ENCODE data around the gene DZIP1L.

Gene DZIP1L

GRCh38 chr3:138066383-138066782, 49.0 kb downstream of the DZIP1L start:
- DNase-seq, result no peak

DNA sequence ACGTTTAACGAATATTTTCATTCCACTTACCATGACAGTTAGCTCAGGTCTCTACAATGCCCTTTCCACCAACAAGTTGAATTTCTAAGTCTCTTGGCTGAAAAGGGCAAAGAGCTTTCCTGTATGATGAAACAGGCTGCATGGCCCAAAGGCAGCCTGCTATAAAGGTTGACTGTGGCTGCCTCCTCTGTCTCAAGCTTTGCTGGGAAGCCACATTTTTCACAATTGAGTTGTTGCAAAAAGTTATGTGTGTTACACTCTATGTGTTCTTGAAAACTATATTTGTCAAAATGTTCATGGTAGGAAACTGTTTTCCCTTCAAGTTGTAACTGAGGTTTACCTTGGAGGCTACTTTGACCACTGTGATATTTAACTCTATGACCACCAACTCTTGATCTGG, 49.5 kb downstream of the DZIP1L start:
- DNase-seq, result no peak

GRCh38 chr3:138063416-138063815, 52.0 kb downstream of the DZIP1L start:
- no peak for DNase-seq

DNA sequence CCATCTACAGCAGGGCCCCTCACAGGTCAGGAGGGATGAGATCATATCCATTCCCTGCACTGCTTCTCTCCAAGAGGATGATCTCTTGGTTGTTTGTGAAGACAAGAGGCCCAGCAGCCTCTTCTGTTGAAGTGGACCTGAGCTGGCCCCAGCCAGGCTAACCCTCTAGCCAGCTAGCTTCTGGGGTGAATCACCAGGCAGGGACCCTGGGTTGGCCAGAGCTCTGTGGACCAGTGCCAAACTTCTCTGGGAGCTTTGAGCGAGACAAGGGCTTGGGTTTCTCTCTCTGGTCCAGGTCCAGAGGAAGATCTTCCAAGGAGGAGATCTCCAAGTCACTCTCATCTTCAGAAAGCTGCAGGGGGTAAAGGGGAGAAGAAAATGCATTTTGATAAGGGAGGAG, 52.8 kb downstream of the DZIP1L start:
- peak; percentile 75 for DNase-seq

DNA sequence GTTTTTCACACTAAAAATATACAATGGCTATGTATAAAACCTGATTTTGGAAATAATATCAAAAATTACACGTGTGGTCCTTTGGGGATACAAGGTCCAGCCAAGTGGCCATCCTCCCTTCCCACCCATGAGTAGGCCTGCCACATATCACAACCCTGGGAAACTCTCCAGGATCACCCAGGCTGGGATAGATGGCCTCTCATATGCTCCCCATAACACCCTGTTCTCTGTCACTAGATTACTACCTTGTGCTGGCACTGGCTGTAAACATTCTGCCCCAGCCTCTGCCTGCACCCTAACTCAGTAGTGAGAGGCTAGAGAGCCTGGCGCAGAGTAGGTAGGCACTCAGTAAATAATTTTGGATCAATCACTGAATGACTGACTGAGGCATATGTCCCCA, 53.4 kb downstream of the DZIP1L start:
- DNase-seq, result no peak

GRCh38 chr3:138060792-138061191, 54.6 kb downstream of the DZIP1L start:
- no peak for DNase-seq

- no peak for DNase-seq
These were observed 56.1 kb downstream of the DZIP1L start for GRCh38 chr3:138059261-138059660.

- no peak for DNase-seq
These were observed 58.0 kb downstream of the DZIP1L start for GRCh38 chr3:138057384-138057783.

DNA sequence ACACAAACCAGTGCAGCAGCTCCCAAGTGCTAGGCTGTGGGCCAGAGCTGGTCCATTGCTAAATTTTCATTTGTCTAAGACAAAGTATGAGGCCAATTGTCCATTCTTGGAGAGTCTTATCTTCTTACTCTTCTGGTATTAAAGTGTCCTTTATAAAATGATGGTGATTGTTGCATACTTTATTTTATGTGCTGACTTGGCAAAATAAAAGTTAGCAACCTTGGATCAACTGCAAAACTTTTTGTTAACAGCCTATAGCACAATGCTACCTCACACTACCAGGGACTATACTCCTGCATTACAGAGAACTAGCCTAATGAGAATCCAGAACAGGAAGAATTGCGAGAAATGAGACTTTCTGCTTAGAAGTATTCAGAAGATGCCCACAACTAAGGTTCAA, 61.4 kb downstream of the DZIP1L start:
- DNase-seq, result no peak

- peak; percentile 54 for DNase-seq
These were observed 63.2 kb downstream of the DZIP1L start for GRCh38 chr3:138051947-138052802.

DNA sequence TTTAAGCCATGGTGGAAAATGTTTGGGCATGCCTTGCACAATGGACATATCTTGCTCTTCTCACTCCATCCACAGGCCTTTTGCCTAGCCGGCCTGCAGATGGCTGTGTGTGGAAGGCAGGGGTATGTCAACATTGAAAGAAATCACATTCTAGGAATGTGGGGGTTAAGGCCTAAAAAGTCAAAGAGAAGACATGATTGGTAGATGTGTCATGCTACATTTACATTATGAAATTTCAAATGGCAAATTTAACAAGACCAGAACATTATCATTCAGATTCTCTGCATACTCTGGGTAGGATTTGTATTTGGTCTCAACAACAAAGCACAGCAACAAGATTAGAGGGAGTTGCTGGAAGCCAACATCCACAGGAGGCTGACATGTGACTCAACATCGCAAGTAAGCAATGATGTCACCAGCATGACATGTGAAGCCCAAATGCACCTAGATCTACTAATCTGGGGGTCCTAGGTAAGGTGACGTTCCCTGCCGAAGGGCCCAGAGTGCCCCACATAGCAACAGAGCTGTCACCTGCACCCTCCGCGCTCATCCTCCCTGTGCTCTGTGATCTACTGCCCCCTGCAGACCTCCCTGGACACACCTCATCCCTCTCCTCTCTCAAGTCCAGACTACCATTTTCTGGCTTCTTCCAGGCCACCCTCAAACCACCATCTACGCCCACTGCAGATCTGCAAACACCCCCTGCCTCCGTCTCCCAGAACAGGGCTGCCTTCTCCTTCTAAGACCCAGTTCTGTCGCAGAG, 66.1 kb downstream of the DZIP1L start:
- DNase-seq, result peak; percentile 78

DNA sequence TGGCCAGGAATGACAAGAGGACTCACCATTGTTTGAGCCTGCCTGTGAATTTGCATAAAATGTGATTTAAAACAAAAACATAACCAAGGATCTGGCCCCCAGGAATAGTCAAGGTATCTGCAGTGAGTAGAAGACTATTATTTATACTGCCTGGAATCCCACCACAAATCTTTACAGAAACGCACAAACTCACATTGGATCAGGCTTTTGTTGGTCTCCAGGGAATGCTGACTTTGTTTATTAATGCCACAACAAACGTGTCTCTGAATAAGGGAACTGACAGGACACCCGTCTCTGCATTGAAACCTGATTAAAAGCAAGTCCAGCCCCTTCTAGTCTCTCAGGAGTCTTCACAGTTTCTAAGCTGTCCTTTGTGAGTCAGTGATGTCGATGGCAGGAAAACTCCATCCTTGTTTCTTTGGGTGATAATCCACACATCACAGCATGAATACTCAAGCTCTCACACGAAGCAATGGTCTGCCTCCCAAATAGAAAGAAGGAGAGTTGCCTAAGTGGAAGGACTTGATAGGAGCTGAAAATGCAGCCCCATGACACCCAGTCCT, 67.7 kb downstream of the DZIP1L start:
- no peak for DNase-seq

- DNase-seq, result no peak
These were observed 68.5 kb downstream of the DZIP1L start for GRCh38 chr3:138046955-138047354.

GRCh38 chr3:138046085-138046484, 69.3 kb downstream of the DZIP1L start:
- no peak for DNase-seq

- DNase-seq, result peak; percentile 88
These were observed 72.0 kb downstream of the DZIP1L start for GRCh38 chr3:138043266-138044029.

GRCh38 chr3:138042043-138042442, 73.4 kb downstream of the DZIP1L start:
- peak; percentile 78 for DNase-seq

GRCh38 chr3:138038725-138039462, 76.5 kb downstream of the DZIP1L start:
- no peak for DNase-seq

DNA sequence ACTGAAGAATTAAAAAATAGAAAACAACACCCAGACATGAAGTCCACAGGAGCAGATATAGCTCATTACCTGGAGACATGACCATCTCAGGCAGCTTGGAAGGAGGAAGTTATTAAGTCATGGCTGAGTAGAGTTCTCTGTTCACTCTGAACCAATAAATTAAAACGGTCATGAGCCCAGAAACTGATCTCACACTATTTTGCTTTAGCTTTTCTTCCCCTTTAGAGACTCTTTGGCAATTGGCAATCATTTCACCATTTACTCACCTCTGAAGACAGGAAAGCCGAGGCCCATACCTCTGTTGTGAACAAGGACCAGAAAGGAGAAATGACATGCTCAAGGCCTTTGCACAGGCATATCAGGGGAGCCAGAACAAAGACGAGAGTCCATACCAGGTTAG, 78.8 kb downstream of the DZIP1L start:
- DNase-seq, result no peak

DNA sequence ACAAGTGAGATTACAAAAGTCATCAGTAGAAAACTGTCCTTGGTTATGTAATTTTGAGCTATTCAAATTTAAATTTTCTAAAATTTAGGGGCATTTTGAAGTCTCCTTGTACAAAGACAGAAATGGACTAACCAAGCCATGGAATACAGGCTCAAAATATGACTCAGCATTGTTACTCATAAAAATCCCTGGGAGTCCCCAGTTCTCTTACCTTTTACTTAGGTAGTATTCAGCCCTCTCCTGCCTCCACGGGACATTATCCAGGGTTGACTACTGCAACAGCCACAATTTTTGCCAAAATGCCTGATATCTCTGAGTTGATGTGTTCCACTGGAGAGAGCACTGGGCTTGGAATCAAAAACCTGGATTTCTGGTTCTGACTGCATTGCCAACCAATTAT, 80.5 kb downstream of the DZIP1L start:
- DNase-seq, result no peak

DNA sequence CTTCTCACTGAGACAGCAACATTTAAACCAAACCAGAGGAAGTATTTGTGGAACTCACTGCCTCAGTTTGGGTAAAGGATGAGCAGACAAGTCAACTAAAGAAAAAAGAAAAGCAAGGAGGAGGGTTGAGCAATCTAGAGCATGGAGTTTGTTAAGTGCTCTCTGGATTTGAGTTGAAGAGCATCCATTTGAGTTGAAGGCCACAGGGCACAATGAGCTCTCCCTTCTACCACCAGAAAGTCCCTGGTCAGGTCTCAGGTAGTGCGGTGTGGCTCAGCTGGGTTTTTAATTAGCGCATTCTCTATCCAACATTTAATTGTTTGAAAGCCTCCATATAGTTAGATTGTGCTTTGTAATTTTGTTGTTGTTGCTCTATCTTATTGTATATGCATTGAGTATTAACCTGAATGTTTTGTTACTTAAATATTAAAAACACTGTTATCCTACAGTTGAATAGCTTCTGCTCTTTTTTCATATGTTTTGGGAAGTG, 82.2 kb downstream of the DZIP1L start:
- no peak for DNase-seq

- DNase-seq, result no peak
These were observed 82.8 kb downstream of the DZIP1L start for GRCh38 chr3:138032567-138032966.

- no peak for DNase-seq
These were observed 83.9 kb downstream of the DZIP1L start for GRCh38 chr3:138031536-138031935.
